Cardiac fibroblast (primary cell): ENCODE results near the gene ZSWIM9.

Experiments
- DNase-seq, 2 donors: peaks; one replicate each; pipeline versions ENCODE4 v3.0.0 to v3.0.0-alpha.2; 2010; ENCODE audit warnings: low read depth in 2 of 2
- H3K4me3 ChIP-seq, 2 donors: replicated peaks in 1 of 2; 1 replicate in 1 of 2; 2 replicates in 1 of 2; pipeline ENCODE4 v1.5.1; 2011; ENCODE audit warnings: low read depth in 2 of 2, low read length in 2 of 2, mild to moderate bottlenecking in 2 of 2, moderate library complexity in 1 of 2
- CTCF ChIP-seq: IDR thresholded peaks from one replicate; pipeline ENCODE4 v1.5.1; 2011; ENCODE audit warnings: low read depth, mild to moderate bottlenecking, low read length, inconsistent platforms

Gene ZSWIM9

GRCh38 chr19:48171710-48172109 is 1.2 kb downstream of the ZSWIM9 start:
- no peak for DNase-seq
- no peak for TF ChIP-seq CTCF
- no peak overlapping the region for H3K4me3 ChIP-seq

- DNase-seq: no peak
- no peak overlapping the region for H3K4me3 ChIP-seq
- TF ChIP-seq CTCF: no peak
These were observed 4.1 kb downstream of the ZSWIM9 start for GRCh38 chr19:48174445-48175030.

- no peak overlapping the region for H3K4me3 ChIP-seq
- TF ChIP-seq CTCF: no peak
- no peak for DNase-seq
These were observed 5.1 kb downstream of the ZSWIM9 start for GRCh38 chr19:48175578-48175977.

GRCh38 chr19:48176226-48176625 is 5.7 kb downstream of the ZSWIM9 start:
- H3K4me3 ChIP-seq: no peak overlapping the region
- no peak for TF ChIP-seq CTCF
- DNase-seq: no peak

GRCh38 chr19:48181505-48181904 is 11.0 kb downstream of the ZSWIM9 start:
- no peak overlapping the region for H3K4me3 ChIP-seq
- TF ChIP-seq CTCF: no peak
- DNase-seq: no peak

GRCh38 chr19:48182434-48182833 is 12.0 kb downstream of the ZSWIM9 start:
- no peak overlapping the region for H3K4me3 ChIP-seq
- DNase-seq: no peak
- no peak for TF ChIP-seq CTCF

- no peak for DNase-seq
- H3K4me3 ChIP-seq: no peak overlapping the region
- no peak for TF ChIP-seq CTCF
These were observed 12.9 kb downstream of the ZSWIM9 start for GRCh38 chr19:48183356-48183755.
